IPS-18c (cell line): ENCODE measurements around the gene CALY.
A peak's percentile ranks its signal among the peaks of the same experiment; 100 is the strongest.

Experiments
- H3K4me3 ChIP-seq: 2 replicates; pipeline ENCODE4 v1.7.0; 2013; ENCODE audit warnings: low read depth, mild to moderate bottlenecking, low read length, moderate library complexity; ENCODE audit not compliant: insufficient read depth
- H3K9me3 ChIP-seq: one replicate; pipeline ENCODE4 v1.6.1; 2013; ENCODE audit warnings: mild to moderate bottlenecking, low read length, moderate library complexity; ENCODE audit not compliant: control insufficient read depth, insufficient read depth

CALY gene

DNA sequence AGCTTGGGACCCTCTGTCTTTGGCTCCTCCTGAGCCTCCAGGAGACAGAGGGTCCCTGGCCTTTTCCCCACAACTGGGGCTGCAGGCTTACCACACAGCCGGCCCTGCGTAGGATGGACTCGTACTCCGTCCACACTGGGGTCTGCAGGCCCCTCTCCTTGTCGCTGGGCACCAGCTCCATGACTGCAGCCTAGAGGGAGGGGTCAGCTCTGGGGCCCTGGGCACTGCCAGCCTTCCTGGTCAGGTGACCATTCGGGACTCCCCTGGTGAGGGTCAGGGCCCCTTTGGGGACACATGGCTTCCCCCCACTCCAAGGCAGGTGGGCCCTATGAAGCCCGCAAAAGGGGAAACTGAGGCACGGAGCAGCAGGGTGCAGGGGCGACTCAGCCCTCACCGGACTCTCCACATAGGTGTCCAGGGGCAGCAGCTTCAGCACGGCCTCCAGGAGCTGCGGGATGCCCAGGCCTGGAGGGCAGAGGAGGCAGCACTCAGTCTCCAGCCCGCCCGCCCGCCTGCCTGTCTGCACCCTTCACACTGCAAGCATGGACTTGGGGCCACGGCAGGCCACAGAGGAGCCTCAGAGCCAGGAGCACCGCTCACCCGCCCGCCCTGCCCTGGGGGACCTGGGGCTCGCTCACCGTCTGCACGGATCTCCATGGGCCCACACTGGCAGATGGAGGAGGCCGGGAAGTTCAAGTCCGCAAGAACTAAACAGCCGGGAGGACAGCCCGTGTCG lies 20.0 kb upstream of the CALY start:
- peak overlapping the region; percentile 77 for H3K4me3 ChIP-seq
- peaks cover 2% of the 10 kb centered on the region for H3K9me3 ChIP-seq

DNA sequence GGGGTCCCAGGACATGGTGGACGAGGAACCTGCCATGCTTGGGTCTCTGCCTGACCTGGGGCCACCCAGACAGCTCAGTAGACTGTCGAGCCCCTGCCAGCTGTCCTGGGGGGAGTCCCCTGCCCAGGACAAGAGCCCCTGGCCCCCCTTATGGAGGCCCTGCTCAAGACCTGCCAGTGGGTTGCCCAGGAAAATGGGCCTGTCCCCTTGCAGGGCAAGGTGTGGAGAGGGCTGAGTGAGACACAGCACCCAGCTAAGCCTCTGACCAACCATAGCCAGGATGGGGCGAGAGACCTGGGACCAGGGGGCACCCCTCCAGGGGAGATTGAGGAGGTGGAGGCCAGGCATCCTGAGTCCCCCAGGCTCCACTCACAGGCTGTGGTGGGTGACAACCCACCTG lies 19.3 kb upstream of the CALY start:
- Histone ChIP-seq H3K9me3 (peaks cover 2% of the 10 kb centered on the region), H3K4me3 (no peak overlapping the region; the same call in 1 of the 2 replicates)

DNA sequence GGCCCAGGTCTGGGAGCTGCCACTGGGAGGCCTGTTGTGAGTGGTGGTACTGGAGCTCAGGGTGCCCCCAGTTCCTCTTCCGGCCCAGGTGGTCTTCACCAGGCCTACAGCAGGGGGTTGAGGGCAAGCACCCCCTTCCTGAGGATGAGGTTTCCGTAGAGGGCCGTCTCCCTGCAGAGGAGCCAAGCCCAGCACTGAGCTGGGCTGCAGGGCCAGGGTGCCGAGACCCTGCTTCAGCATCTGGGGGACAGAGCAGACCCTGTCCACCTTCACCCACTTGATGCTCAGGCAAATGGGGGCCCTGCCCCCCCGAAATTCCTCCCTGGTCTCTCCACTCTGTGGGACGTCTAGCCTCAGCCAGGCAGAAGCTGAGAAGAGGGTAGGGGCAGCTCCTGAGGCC lies 18.6 kb upstream of the CALY start:
- peaks cover 2% of the 10 kb centered on the region for H3K9me3 ChIP-seq
- no peak overlapping the region for H3K4me3 ChIP-seq

DNA sequence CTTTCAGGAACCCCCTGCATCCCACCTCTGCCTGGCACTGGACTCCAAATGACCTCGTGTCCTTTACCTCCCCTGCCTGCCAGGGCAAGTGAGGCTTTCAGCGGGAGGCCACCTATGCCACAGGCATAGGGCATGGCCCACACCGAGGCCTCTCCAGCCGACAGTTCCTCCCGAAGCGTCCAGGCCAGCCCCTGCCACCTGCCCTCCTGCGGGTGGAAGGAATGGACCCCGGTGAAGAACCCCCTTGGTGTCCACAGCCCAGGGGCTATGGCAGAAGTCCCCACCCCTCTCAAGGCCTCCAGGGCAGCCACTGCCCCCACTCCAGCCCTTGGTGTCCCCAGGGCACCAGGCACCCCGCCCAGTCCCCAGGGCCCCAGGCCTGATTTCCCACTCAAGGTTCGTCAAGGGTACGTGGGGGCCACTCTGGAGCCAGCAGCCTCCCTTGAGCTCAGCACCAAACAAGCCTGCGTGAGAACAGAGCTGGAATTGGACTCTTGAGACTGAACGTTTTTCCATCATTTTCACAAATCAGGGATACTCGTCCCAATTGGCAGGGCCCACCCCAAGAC lies 18.1 kb upstream of the CALY start:
- H3K4me3 ChIP-seq: no peak overlapping the region
- H3K9me3 ChIP-seq: peaks cover 2% of the 10 kb centered on the region

DNA sequence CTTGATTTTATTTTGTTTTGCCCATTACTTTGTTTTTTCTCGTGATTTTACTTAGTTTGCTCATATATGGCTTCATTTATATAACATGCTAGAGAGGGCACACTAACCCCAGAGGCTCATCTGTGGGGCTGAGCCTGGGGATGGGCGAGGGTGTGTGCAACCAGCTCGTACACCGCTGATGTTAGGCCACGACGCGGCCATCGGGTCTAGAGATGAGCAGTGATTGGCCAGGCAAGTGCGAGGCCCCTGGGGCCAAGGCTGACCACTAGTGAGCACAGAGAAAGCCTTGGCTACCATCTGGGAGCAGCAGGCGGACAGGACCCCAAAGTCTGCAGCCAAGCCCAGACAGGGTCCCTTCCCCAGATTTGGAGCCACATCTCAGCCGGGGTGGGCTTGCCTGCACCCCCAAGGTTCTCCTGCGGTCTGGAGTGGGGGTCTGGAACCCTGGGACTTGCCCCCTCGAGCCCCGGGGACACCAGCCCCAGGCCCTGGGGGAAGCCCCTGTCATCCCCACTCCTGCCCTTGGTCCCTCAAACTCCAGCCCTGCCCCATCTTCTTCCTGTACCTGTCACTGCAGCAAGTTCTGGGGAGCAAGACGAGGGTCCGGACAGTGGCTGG lies 17.4 kb upstream of the CALY start:
- Histone ChIP-seq H3K9me3 (peaks cover 2% of the 10 kb centered on the region), H3K4me3 (no peak overlapping the region)

DNA sequence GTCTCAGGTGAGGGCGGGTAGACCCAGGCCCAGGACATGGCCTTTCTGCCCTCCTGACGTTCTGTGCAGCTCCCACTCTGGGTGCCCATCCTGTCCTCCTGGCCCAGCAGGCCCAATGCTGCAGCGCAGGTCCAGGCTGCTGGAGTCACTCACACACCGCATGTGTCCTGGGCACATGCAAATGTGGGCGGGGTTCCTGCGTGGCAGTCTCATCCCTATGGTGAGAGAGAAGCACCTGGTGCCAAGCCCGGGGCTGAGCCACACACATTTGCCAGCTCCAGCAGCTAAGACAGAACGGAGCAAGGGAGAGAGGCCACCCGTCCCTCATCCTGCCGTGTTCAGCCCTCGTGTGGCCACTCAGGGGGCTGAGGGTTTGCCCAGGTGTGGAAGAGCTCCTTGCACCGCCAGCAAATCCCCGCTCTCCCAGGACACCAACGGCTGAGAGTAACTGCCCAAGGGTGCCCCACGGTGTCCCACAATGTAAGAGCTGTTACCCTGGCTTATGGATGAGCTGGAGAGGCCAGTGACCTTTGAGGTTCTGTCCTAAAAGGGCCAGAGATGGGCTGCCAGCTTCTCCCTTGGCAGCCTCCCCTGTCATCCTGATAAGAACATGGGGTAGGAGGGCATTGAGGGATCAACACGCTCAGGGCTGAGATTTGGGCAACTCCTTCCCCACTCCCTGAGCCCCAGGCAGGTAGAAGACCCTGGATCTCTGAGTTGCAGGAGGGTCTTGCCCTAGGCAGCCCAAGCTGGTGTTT lies 16.7 kb upstream of the CALY start:
- H3K9me3 ChIP-seq: peaks cover 2% of the 10 kb centered on the region
- H3K4me3 ChIP-seq: no peak overlapping the region

DNA sequence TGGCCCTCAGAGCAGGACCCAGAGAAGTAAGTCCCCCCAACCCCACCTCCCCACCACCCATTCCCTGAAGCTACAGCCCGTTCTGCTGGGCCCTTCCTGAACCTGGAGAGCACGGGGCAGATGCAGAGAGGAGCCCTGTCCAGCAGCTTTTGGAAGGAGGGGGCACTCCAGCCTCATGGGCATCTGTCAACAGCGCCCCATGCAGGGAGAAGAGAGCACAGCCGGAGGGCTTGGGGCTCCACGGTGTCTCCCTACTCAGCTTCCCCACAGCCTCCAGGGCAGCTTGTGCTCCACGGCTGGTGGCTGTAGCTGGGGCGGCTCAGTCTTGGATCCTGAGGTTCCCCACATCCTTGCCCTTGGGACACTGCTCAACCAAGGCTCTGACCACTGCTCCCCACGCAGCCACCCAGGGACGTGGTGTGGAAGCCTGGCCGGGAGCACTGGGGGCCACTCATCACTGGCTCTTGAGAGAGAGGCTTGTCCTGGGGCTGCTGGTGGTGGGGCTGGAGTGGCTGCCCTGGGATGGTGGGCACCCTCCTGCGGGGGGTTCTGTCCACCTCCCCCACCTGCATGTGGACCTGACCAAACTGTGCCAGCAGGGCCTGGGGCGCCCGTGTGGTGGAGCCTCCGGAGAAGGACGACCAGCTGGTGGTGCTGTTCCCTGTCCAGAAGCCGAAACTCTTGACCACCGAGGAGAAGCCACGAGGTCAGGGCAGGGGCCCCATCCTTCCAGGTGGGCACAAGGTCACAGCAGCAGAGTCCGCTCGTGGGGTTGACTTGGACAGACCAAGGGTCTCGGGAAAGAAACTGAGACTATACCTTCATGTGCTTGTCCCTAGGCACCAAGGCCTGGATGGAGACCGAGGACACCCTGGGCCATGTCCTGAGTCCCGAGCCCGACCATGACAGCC lies 15.0 kb upstream of the CALY start:
- Histone ChIP-seq H3K4me3 (no peak overlapping the region), H3K9me3 (peaks cover under 1% of the 10 kb centered on the region)

DNA sequence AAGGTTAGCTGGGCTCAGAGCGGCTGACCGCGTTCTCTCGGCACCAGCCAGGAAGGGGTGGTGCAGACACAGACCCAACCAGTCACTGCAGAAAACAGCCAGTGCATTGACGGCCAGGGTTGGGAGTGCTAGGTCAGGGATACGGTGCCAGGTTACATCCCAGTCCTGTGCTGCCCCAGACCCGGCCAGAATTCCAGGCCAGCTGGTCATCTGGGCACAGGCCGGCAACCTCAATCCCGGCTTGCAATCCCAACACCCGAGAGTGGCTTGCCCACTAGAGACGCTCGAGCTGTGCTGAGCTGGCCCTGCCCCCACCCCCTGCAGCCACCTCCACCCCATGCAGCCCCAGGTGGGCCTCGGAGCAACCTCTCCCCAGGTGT lies 14.2 kb upstream of the CALY start:
- Histone ChIP-seq H3K4me3 (no peak overlapping the region), H3K9me3 (no peaks in the 10 kb centered on the region)

DNA sequence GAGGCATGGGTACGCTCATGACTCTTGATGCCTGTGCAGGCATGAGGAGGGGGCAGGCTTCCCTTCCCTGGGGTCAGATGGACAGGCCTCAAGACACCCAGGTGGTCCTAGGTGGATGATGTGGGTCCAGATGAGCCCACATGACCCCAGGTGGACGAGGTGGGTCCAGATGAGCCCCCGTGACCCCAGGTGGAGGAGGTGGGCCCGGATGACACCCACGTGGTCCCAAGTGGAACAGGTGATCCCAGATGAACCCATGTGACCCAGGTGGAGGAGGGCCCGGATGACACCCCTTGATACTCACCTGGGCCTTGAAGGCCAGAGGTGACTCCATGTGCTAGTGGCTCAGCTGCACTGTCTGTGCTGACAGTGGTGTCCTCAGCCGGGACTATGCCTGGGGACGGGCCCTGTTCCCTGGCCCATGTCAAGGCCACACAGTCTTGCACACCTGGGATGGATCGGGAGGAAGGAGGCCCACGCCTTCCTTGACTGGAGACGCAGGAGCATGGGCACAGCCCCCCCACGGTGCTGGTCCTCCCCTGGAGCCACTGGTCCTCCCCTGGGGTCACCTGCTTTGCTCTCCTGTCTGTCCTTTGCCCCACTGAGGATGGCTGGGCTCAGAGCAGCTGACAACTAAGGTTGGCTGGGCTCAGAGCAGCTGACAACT lies 13.7 kb upstream of the CALY start:
- Histone ChIP-seq H3K4me3 (no peak overlapping the region), H3K9me3 (no peaks in the 10 kb centered on the region)

DNA sequence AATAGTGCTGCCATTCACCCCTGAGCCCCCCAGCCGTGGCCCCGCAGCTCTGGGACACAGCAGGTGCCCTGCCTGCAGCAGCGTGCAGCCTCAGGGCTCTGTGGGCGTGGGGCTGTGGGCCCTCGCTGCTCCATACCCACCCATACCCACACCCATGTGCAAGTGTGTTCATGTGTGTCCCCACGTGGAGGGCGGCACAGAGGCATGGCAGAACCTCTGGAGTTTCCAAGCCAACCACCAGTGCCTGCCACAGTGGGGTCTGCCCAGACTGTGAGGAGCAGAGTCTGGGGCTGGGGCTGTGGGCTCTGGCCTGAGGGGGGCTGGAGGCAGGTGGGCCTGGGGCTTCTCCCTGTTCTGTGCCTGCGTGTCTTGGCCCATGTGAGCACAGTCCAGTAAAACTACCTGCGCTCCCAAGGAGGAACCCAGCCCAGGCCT lies 12.9 kb upstream of the CALY start:
- Histone ChIP-seq H3K9me3 (no peaks in the 10 kb centered on the region), H3K4me3 (no peak overlapping the region)

DNA sequence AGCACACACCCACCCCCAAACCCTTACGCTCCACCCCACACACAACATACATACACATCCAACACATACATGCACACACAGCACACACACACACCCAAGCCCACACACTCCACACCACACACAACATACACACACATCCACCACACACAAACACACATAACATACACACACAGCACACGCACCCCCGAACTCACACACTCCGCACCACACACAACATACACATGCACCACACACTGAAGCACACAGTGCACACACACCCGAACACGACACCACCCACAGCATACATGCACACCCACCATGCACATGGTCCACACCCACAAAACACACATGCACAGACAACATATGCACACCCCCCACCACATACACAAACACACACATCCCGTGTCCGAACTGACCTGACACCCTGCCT lies 12.5 kb upstream of the CALY start:
- no peaks in the 10 kb centered on the region for H3K9me3 ChIP-seq
- no peak overlapping the region for H3K4me3 ChIP-seq

DNA sequence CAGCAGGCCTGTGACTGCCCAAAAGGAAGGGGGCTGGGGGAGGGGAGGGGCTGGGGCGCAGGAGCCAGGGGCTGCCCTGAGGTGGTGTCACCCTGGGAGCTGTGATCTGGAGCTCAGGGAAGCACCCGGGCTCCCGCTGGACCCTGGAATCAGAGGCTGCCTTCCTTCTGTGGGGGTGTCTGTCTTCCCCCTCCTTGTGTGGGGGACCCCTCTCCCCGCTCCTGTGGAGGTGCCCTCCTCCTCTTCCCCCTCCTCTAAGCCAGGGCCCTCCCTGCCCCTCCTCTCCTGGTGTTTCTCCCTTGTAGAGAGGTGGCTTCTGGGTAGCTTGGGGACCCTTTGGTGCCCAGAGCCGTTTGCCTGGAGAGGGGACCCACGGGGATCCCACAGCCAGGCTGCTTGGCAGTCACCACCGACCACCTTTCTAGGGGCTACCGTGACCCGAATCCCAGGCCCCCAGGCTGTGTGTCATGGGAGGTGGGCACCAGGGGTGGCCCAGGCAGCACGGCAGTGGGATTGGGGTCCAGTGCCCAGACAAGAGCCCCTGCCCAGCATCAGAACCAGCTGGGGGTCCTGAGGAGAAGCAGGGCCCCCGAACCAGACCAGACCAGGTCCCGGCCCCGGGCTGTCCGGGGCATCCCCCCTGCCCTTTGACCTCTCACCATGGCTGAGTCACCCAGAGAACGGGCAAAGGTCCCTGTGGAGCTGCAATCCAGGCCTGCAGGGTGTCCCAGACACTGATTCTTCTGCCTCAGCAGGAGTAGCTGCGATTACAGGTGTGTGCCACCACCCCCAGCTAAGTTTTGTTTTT lies 11.2 kb upstream of the CALY start:
- H3K4me3 ChIP-seq: no peak overlapping the region
- H3K9me3 ChIP-seq: no peaks in the 10 kb centered on the region

DNA sequence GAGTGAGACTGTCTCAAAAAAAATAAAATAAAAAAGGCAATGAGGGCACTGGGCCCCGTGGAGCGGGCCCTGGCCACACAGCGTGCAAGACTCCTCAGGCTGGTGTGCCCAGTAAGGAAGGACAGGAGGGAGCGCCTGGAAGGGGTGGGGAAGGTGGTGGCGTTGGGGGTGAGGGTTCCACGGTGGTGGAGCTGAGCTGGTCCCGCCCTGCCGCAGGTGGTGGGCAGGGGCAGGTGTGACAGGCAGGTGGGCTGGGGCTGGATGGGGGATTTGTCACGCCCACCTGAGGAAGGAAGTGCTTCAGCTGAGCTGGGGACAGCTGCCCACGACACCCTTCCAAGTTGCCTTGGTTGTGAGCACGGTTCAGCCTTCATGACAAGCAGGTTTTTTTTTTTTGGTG lies 9.7 kb upstream of the CALY start:
- H3K4me3 ChIP-seq: no peak overlapping the region

DNA sequence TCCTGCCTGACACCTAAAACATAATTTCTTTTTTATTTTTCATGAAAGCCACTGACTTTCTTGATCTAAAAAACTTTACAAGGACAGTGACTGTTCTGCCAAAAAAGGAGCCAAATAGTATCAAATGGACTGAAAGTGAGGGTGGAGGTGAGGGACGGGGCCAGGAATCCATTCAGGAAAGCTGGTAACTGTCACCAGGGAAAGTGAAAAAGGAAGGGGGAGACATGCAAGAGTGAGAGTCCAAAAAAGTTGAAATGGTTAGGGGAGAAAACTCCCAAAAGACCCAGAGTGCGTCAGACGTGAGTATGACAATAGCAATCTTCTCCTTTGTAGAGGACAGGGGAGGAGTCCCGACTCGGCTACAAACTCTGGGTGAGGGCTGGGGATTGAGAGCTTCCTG lies 7.5 kb upstream of the CALY start:
- Histone ChIP-seq H3K4me3 (no peak overlapping the region), H3K9me3 (no peaks in the 10 kb centered on the region)

More for the DNA sequence above, 9.7 kb upstream of the CALY start:
- H3K9me3 ChIP-seq: no peaks in the 10 kb centered on the region

DNA sequence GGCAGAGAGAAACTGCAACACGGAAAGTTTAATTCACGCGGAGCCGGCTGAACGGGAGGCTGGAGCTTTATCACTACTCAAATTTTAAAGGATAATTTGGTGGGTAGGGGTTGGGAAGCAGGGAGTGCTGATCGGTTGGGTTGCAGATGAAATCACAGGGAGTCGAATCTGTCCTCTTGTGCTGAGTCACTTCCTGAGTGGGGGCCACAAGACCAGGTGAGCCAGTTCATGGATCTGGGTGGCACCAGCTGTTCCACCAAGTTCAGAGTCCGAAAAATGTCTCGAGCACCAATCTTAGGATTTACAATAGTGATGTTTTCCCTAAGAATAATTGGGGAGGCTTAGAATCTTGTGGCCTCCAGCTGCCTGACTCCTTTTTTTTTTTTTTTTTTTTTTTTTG lies 6.9 kb upstream of the CALY start:
- Histone ChIP-seq H3K4me3 (no peak overlapping the region), H3K9me3 (no peaks in the 10 kb centered on the region)

DNA sequence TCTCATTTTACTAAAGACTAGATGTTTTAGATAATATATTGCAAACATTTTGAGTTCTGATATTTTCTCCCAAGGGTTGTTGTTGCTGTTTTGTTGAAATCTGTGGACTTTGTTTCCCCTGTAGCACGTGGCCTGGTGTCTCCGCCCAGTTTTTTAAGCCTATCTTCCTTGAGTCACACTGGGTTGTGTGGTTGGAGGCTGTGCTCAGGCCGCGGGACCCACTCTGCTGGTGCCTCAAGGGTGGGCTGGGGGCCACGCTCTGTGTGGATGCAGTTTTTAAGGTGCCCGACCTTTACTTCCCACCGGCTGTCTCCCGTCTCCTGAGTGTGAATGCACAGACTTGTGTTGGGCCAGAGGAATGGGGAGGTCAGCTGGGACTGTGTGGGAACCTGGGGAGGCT lies 6.2 kb upstream of the CALY start:
- H3K9me3 ChIP-seq: no peaks in the 10 kb centered on the region
- no peak overlapping the region for H3K4me3 ChIP-seq
